IMR-90 (cell line): ENCODE data around the gene C7orf57. TPM values are rescaled to one million over a fixed set of nuclear protein-coding genes. Genes with fewer than 3 reads are reported as not detected.

Experiments used
- ATAC-seq: fragments of 200-7000 bp; cut with Tn5 transposase; 2 replicates; pipeline ENCODE4 v1.9.1; 2020; ENCODE audit warnings: low read depth, mild to moderate bottlenecking, moderate library complexity
- BruUV-seq: library from RNA; stranded (reverse); fragments of 400-500 nt; replicated peaks from 2 replicates; lab custom pipeline; 2021; lab: Mats Ljungman, UMichigan
- CTCF ChIA-PET: fragments of 300-600 bp; formaldehyde crosslinking; extraction: SDS; loops from one replicate; lab custom pipeline; 2021; ENCODE audit warnings: antibody characterized with exemption; lab: Yijun Ruan, JAX
- POLR2A ChIA-PET: fragments of 300-600 bp; sonication (Branson Sonifier 250); formaldehyde crosslinking; loops from one replicate; lab custom pipeline; 2022; ENCODE audit warnings: antibody characterized with exemption; ENCODE audit not compliant: unreplicated experiment; lab: Charles Lee
- DNase-seq: peaks from one replicate; pipeline ENCODE4 v3.0.0; 2013
- H2AFZ ChIP-seq: replicated peaks from 2 replicates; pipeline ENCODE3; 2013; ENCODE audit warnings: low read length, mild to moderate bottlenecking; ENCODE audit not compliant: poor library complexity
- H2AK5ac ChIP-seq: 2 replicates; pipeline ENCODE4 v1.6.1; 2013; ENCODE audit warnings: low read depth, low read length, inconsistent platforms
- H2AK9ac ChIP-seq: replicated peaks from 2 replicates; pipeline ENCODE3; 2013; ENCODE audit warnings: mild to moderate bottlenecking, low read depth, low read length, moderate library complexity; ENCODE audit not compliant: poor library complexity
- H2BK120ac ChIP-seq: 2 replicates; pipeline ENCODE4 v1.6.1; 2013; ENCODE audit warnings: low read depth, low read length, inconsistent platforms
- H2BK15ac ChIP-seq: 3 replicates; pipeline ENCODE4 v1.6.1; 2013; ENCODE audit warnings: low read depth, low read length, inconsistent platforms
- H2BK20ac ChIP-seq: 2 replicates; pipeline ENCODE4 v1.6.1; 2013; ENCODE audit warnings: low read depth, mild to moderate bottlenecking, inconsistent platforms, low read length, moderate library complexity
- H2BK5ac ChIP-seq: 2 replicates; pipeline ENCODE4 v1.6.1; 2013; ENCODE audit warnings: mild to moderate bottlenecking, low read depth, low read length, inconsistent platforms; ENCODE audit not compliant: poor library complexity, severe bottlenecking
- H3K14ac ChIP-seq: replicated peaks from 2 replicates; pipeline ENCODE4 v1.6.1; 2013; ENCODE audit warnings: low read depth, low read length, inconsistent platforms
- H3K18ac ChIP-seq: 2 replicates; pipeline ENCODE4 v1.6.1; 2013; ENCODE audit warnings: low read depth, low read length, control low read depth
- H3K23ac ChIP-seq: 2 replicates; pipeline ENCODE4 v1.6.1; 2013; ENCODE audit warnings: low read depth, low read length, inconsistent platforms
- H3K27ac ChIP-seq: 2 replicates; pipeline ENCODE4 v1.5.1; 2013; ENCODE audit warnings: mild to moderate bottlenecking, control low read depth, low read length; ENCODE audit not compliant: insufficient read depth
- H3K27me3 ChIP-seq: 2 replicates; pipeline ENCODE4 v1.6.1; 2013; ENCODE audit warnings: low read length; ENCODE audit not compliant: control insufficient read depth, insufficient read depth
- H3K36me3 ChIP-seq: 2 replicates; pipeline ENCODE4 v1.6.1; 2013; ENCODE audit warnings: low read length, mixed read lengths; ENCODE audit not compliant: control insufficient read depth, insufficient read depth
- H3K4ac ChIP-seq: 2 replicates; pipeline ENCODE4 v1.6.1; 2013; ENCODE audit warnings: low read depth, low read length, inconsistent platforms
- H3K4me1 ChIP-seq: 2 replicates; pipeline ENCODE4 v1.6.1; 2013; ENCODE audit warnings: low read length, mixed read lengths; ENCODE audit not compliant: control insufficient read depth, insufficient read depth
- H3K4me2 ChIP-seq: 2 replicates; pipeline ENCODE4 v1.6.1; 2013; ENCODE audit warnings: low read depth, mild to moderate bottlenecking, control low read depth, low read length, moderate library complexity
- H3K4me3 ChIP-seq: 2 replicates; pipeline ENCODE4 v1.5.1; 2013; ENCODE audit warnings: low read depth, mild to moderate bottlenecking, control low read depth, low read length, moderate library complexity; ENCODE audit not compliant: insufficient read depth
- H3K56ac ChIP-seq: 2 replicates; pipeline ENCODE4 v1.6.1; 2013; ENCODE audit warnings: low read length, inconsistent platforms; ENCODE audit not compliant: insufficient read depth; ENCODE audit errors: extremely low read depth
- H3K79me1 ChIP-seq, 2 experiments: 2 replicates each; pipeline ENCODE4 v1.6.1; 2013; ENCODE audit warnings: low read length in 2 of 2, inconsistent platforms in 1 of 2, low read depth in 1 of 2
- H3K9ac ChIP-seq: 2 replicates; pipeline ENCODE4 v1.6.1; 2013; ENCODE audit warnings: low read depth, low read length, control low read depth
- H3K9me1 ChIP-seq: 2 replicates; pipeline ENCODE4 v1.6.1; 2013; ENCODE audit warnings: low read length, inconsistent platforms; ENCODE audit not compliant: insufficient read depth
- H3K9me3 ChIP-seq: 2 replicates; pipeline ENCODE4 v1.6.1; 2013; ENCODE audit warnings: low read length; ENCODE audit not compliant: control insufficient read depth, insufficient read depth
- H4K20me1 ChIP-seq: 2 replicates; pipeline ENCODE4 v1.6.1; 2013; ENCODE audit warnings: low read length, inconsistent platforms; ENCODE audit not compliant: insufficient read depth
- H4K5ac ChIP-seq: 2 replicates; pipeline ENCODE4 v1.6.1; 2013; ENCODE audit warnings: mild to moderate bottlenecking, low read depth, low read length, control low read depth
- H4K8ac ChIP-seq, 2 experiments: 2 replicates each; pipeline ENCODE4 v1.6.1; 2013; ENCODE audit warnings: low read depth in 2 of 2, low read length in 2 of 2, control low read depth in 1 of 2, inconsistent platforms in 1 of 2
- H4K91ac ChIP-seq: 2 replicates; pipeline ENCODE4 v1.6.1; 2013; ENCODE audit warnings: low read depth, low read length, inconsistent platforms; ENCODE audit not compliant: insufficient read depth
- BHLHE40 ChIP-seq: fragments of 150-350 bp; IDR thresholded peaks from 2 replicates; pipeline ENCODE4 v1.6.1; 2016; ENCODE audit warnings: mild to moderate bottlenecking, low read depth, low read length
- CEBPB ChIP-seq: IDR thresholded peaks from 2 replicates; pipeline ENCODE4 v1.6.1; 2012; ENCODE audit warnings: low read depth, low read length, improper control_type of control experiment
- CHD1 ChIP-seq: IDR thresholded peaks from 2 replicates; pipeline ENCODE4 v1.6.1; 2012; ENCODE audit warnings: low read depth, low read length, improper control_type of control experiment
- CTCF ChIP-seq: conservative IDR thresholded peaks from 2 replicates; pipeline ENCODE4 v1.5.1; 2012; ENCODE audit warnings: mild to moderate bottlenecking, low read depth, low read length, improper control_type of control experiment
- ELK1 ChIP-seq: fragments of 150-350 bp; IDR thresholded peaks from 2 replicates; pipeline ENCODE4 v1.6.1; 2016; ENCODE audit warnings: low read depth, mild to moderate bottlenecking, low read length, moderate library complexity, borderline replicate concordance
- FOS ChIP-seq: fragments of 150-350 bp; IDR thresholded peaks from 2 replicates; pipeline ENCODE4 v1.6.1; 2016; ENCODE audit warnings: low read depth, low read length
- MXI1 ChIP-seq: IDR thresholded peaks from 2 replicates; pipeline ENCODE4 v1.6.1; 2012; ENCODE audit warnings: low read depth, mild to moderate bottlenecking, low read length, moderate library complexity, borderline replicate concordance
- SMC3 ChIP-seq: fragments of 150-350 bp; IDR thresholded peaks from 2 replicates; pipeline ENCODE4 v1.6.1; 2016; ENCODE audit warnings: low read depth, mild to moderate bottlenecking, antibody characterized with exemption, low read length, moderate library complexity
- USF2 ChIP-seq: fragments of 150-350 bp; IDR thresholded peaks from 2 replicates; pipeline ENCODE4 v1.6.1; 2017; ENCODE audit warnings: mild to moderate bottlenecking, antibody characterized with exemption, low read length, low read depth
- WGBS, 2 experiments: methylation state at CpG; one replicate each; pipeline versions ENCODE4 v1.1.5 to v1.1.7; 2013; ENCODE audit warnings: missing lambda C conversion rate in 2 of 2; ENCODE audit not compliant: insufficient read length in 1 of 2; ENCODE audit errors: extremely low coverage in 2 of 2; 5-methylcytosine and 5-hydroxymethylcytosine counted together
- dilution Hi-C: fragments of 300-500 bp; cut with HindIII; formaldehyde crosslinking; loops from one replicate; pipeline ENCODE4 v1.14.3; 2018; ENCODE audit warnings: low sequenced_read_pairs; ENCODE audit not compliant: unreplicated experiment
- in situ Hi-C: fragments of 300-500 bp; cut with MboI; formaldehyde crosslinking; loops from 3 replicates; pipeline ENCODE4 v1.14.3; 2019; ENCODE audit warnings: low sequenced_read_pairs, inconsistent platforms, mixed read lengths
- intact Hi-C: fragments of 100-400 bp; cut with micrococcal nuclease; formaldehyde crosslinking; loops from 2 replicates; pipeline ENCODE4 v1.10.0; 2022
- polyA plus RNA-seq, 3 experiments: library from polyadenylated mRNA; depleted of rRNA; stranded (reverse); fragments of >200 nt; gene quantifications; 2 replicates each; pipeline ENCODE4 v1.2.3, GENCODE V29; 2012; ENCODE audit warnings: low replicate concordance in 1 of 3
- total RNA-seq: library from RNA; depleted of rRNA; stranded (reverse); fragments of >200 nt; gene quantifications from 2 replicates; pipeline ENCODE4 v1.2.3, GENCODE V29; 2012

C7orf57 gene
- total and polyA plus RNA-seq, 2 of the 4 experiments (the other 2 are of a cell fraction), result not detected

GRCh38 chr7:48098846-48099245, 63.5 kb downstream of the C7orf57 start:
- Histone ChIP-seq H3K36me3 (peaks cover 31% of the 10 kb centered on the region), H2AK9ac (no peak overlapping the region), H2BK120ac (no peak overlapping the region), H3K23ac (no peak overlapping the region), H2BK15ac (no peak overlapping the region), H4K5ac (no peak overlapping the region), H4K8ac (no peak overlapping the region), H3K79me1 (peaks cover 42 to 45% of the 10 kb centered on the region in 2 experiments), H4K20me1 (no peaks in the 10 kb centered on the region), H3K27ac (no peak overlapping the region), H3K14ac (no peak overlapping the region), H2AFZ (no peak overlapping the region), H3K4me1 (peaks cover 18% of the 10 kb centered on the region), H2AK5ac (peak overlapping the region; percentile 49; the same call in 1 of the 2 replicates), H3K4me2 (no peak overlapping the region), H3K9me1 (peaks cover 19% of the 10 kb centered on the region), H3K56ac (no peak overlapping the region), H3K4me3 (no peak overlapping the region), H2BK20ac (no peak overlapping the region), H2BK5ac (no peak overlapping the region), H3K27me3 (no peaks in the 10 kb centered on the region), H3K18ac (no peak overlapping the region), H3K9ac (no peak overlapping the region), H3K9me3 (no peaks in the 10 kb centered on the region), H4K91ac (peak overlapping the region; percentile 16; the same call in 1 of the 2 replicates), H3K4ac (0 out of 2 replicates have a peak overlapping the region, but pooled peaks have one; percentile 15)
- TF ChIP-seq CHD1, result no peak
- no peak for TF ChIP-seq SMC3
- TF ChIP-seq BHLHE40, result no peak
- TF ChIP-seq CEBPB, result no peak
- TF ChIP-seq USF2, result no peak
- TF ChIP-seq FOS, result no peak
- TF ChIP-seq CTCF, result no peak
- no peak for TF ChIP-seq MXI1
- no peak for TF ChIP-seq ELK1
- no peak for DNase-seq
- dilution Hi-C loops, result no loop called here
- in situ Hi-C loops, result loop anchor here (10.0 kb wide), 1 partner anchor 114 kb away; no protein-coding TSS in a partner anchor
- ATAC-seq, result no peak
- ChIA-PET POLR2A (no interaction called here), CTCF (no interaction called here)
- no TSS peak for BruUV-seq
- no CpG with 5 or more reads among the region's 4 CpGs for WGBS, 2 experiments
- intact Hi-C loops, result no loop called here
